ENCODE results near the gene FAM222B. TPM values are rescaled to one million over a fixed set of nuclear protein-coding genes. Genes with fewer than 3 reads are reported as not detected.

Gene FAM222B
- total and polyA plus RNA-seq, 9 of the 15 experiments (the other 6 are each of a cell fraction or from before 2014, with no cell fraction given): 4.0 to 34.6 (median 7.5) TPM

DNA sequence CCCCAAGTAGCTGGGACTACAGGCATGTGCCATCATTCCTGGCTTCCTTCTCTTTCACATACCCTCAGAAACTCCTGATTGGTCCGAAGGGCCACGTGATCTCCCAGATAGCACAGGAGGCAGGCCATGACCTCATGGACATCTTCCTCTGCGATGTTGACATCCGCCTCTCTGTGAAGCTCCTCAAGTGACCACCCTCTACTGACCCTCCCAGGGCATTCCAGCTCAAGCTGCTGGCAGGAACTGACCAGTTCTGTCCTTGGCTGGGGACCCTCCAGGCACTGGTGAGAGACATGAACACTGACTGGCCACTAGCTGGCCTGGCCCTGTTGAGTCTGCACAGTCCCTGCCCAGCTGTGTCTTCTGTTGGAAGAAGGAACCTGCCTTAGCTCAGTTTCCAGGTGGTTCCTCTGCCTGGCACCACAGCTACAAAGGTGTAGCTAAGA lies 17.8 kb upstream of the FAM222B start:
- Histone ChIP-seq H3K36me3 (ENCODE audit: control insufficient read depth, insufficient read depth, low read length) (peaks cover 44% of the 10 kb centered on the region), H3K4me1 (replicated peaks in 1 of 2; ENCODE audit: control insufficient read depth in 2 of 2, insufficient read depth in 2 of 2, low read length in 2 of 2) (peaks cover 43 to 53% of the 10 kb centered on the region in 2 experiments), H3K79me2 (ENCODE audit: control insufficient read depth, insufficient read depth, low read length) (peaks cover 79% of the 10 kb centered on the region), H3K27me3 (ENCODE audit: control insufficient read depth in 2 of 2, insufficient read depth in 2 of 2, low read length in 2 of 2) (no peaks in the 10 kb centered on the region), H3K4me2 (ENCODE audit: insufficient read depth, low read length) (peak overlapping the region; percentile 91), H3K9ac (ENCODE audit: insufficient read depth in 1 of 2, low read depth in 2 of 2, low read length in 2 of 2) (peak overlapping the region; percentile 73 to 88), H3K27ac (ENCODE audit: extremely low read depth, low read depth, low read length) (peak overlapping the region; percentile 71), H3K4me3 (peak overlapping the region; percentile 49), H3K9me1 (ENCODE audit: control insufficient read depth, insufficient read depth, low read length) (no peaks in the 10 kb centered on the region), H2AFZ (ENCODE audit: low read depth, low read length) (no peak overlapping the region), H4K20me1 (replicated peaks; ENCODE audit: control insufficient read depth, insufficient read depth, low read length) (no peaks in the 10 kb centered on the region), H3K9me3 (replicated peaks; ENCODE audit: control insufficient read depth, insufficient read depth, low read depth, low read length) (no peaks in the 10 kb centered on the region)
- POLR2A ChIA-PET: interaction anchor here (0.5 to 7.5 kb wide), 13 partner anchors 11 to 141 kb away, joined by 3 to 49 read pairs (median 4); partner anchors contain the start of gene RPL23A
- no TSS peak for BruUV-seq (replicated peaks)
- 7% methylated on average over 4 of the region's 4 CpGs for WGBS (ENCODE audit: insufficient coverage, low coverage, missing lambda C conversion rate)
- DNase-seq (ENCODE audit: extremely low read depth in 1 of 4, low spot score in 3 of 4): peak; percentile 85 to 89 (median 89)
- ATAC-seq: peak; percentile 64
- in situ Hi-C loops (cut with MboI): no loop called here
- peak; percentile 85 for FAIRE-seq
- CTCF ChIA-PET (ENCODE audit: low intra/inter-chr PET ratio): no interaction called here
- intact Hi-C loops (cut with micrococcal nuclease): loop anchor here (5.0 kb wide), 2 partner anchors 42 to 133 kb away; partner anchors contain the start of genes DHRS13, NEK8 and TLCD1
- TF ChIP-seq, protein P1, sequence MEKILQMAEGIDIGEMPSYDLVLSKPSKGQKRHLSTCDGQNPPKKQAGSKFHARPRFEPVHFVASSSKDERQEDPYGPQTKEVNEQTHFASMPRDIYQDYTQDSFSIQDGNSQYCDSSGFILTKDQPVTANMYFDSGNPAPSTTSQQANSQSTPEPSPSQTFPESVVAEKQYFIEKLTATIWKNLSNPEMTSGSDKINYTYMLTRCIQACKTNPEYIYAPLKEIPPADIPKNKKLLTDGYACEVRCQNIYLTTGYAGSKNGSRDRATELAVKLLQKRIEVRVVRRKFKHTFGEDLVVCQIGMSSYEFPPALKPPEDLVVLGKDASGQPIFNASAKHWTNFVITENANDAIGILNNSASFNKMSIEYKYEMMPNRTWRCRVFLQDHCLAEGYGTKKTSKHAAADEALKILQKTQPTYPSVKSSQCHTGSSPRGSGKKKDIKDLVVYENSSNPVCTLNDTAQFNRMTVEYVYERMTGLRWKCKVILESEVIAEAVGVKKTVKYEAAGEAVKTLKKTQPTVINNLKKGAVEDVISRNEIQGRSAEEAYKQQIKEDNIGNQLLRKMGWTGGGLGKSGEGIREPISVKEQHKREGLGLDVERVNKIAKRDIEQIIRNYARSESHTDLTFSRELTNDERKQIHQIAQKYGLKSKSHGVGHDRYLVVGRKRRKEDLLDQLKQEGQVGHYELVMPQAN (IDR thresholded peaks at IDR 0.05; ENCODE audit: borderline replicate concordance): peak; percentile 33; the same call in 1 of the 2 replicates
- TF ChIP-seq FOXK2 (conservative IDR thresholded peaks at IDR 0.05 in 1 of 2, IDR thresholded peaks at IDR 0.05 in 1 of 2; ENCODE audit: low read depth in 2 of 2): peak; percentile 91 to 93
- TF ChIP-seq ID3 (CRISPR knock-in tag; IDR thresholded peaks at IDR 0.05): no peak
- no peak for TF ChIP-seq ID3 (tag; IDR thresholded peaks at IDR 0.05)
- no peak for TF ChIP-seq POLR2H (tag; IDR thresholded peaks at IDR 0.05; ENCODE audit: low read depth)
- TF ChIP-seq ZNF263 (CRISPR knock-in tag; IDR thresholded peaks at IDR 0.05; ENCODE audit: borderline replicate concordance): peak; percentile 42; the same call in 1 of the 2 replicates
- no peak for TF ChIP-seq CBX2 (IDR thresholded peaks at IDR 0.05; ENCODE audit: insufficient read depth, low read length, poor library complexity, severe bottlenecking)
- TF ChIP-seq ATF1 (CRISPR knock-in tag; IDR thresholded peaks at IDR 0.05): no peak
- TF ChIP-seq ATF1 (tag; IDR thresholded peaks at IDR 0.05): peak; percentile 53; the same call in 1 of the 2 replicates
- peak; percentile 45 for TF ChIP-seq SUPT5H (IDR thresholded peaks at IDR 0.05)
- peak; percentile 76 for TF ChIP-seq FOS (IDR thresholded peaks at IDR 0.05; ENCODE audit: extremely low read depth, insufficient read length)
- TF ChIP-seq KLF6 (CRISPR knock-in tag; IDR thresholded peaks at IDR 0.05; ENCODE audit: borderline replicate concordance): no peak
- TF ChIP-seq FOXA3 (CRISPR knock-in tag; conservative IDR thresholded peaks at IDR 0.05 in 1 of 2, IDR thresholded peaks at IDR 0.05 in 1 of 2): peak in 1 of 2 experiments; percentile 68; a peak in 1 of 4 replicates
- TF ChIP-seq HDAC1 (IDR thresholded peaks at IDR 0.05): peak in 1 of 2 experiments; percentile 71; a peak in 2 of 4 replicates
- no peak for TF ChIP-seq BCL6 (CRISPR knock-in tag; IDR thresholded peaks at IDR 0.05)
- 0 out of 2 replicates have a peak, but pooled peaks have one; percentile 51 for TF ChIP-seq HIVEP1 (CRISPR knock-in tag; IDR thresholded peaks at IDR 0.05)
- 0 out of 2 replicates have a peak, but pooled peaks have one; percentile 43 for TF ChIP-seq HDAC2 (IDR thresholded peaks at IDR 0.05)
- TF ChIP-seq ETV1 (tag; conservative IDR thresholded peaks at IDR 0.05; ENCODE audit: low read depth): peak; percentile 50
- no peak for TF ChIP-seq ZNF197 (CRISPR knock-in tag; IDR thresholded peaks at IDR 0.05; ENCODE audit: low read depth)
- peak; percentile 23; the same call in 1 of the 2 replicates for TF ChIP-seq GABPA (tag; conservative IDR thresholded peaks at IDR 0.05; ENCODE audit: low read depth)
- TF ChIP-seq RFX5 (IDR thresholded peaks at IDR 0.05; ENCODE audit: low read depth, low read length): no peak
- TF ChIP-seq CBFB (CRISPR knock-in tag; IDR thresholded peaks at IDR 0.05): 0 out of 2 replicates have a peak, but pooled peaks have one; percentile 23
- no peak for TF ChIP-seq FUS (optimal IDR thresholded peaks at IDR 0.05; ENCODE audit: low read depth, low read length)

All from K562 (cell line).